MM.1S (cell line): ENCODE data around the gene SORCS2.

Experiments
- EZH2 ChIP-seq: fragments of 300-600 bp; sonication (generic); optimal IDR thresholded peaks from 2 replicates; pipeline ENCODE3; 2017; ENCODE audit warnings: low read depth, mild to moderate bottlenecking, antibody characterized with exemption, low read length, mixed read lengths
- TF ChIP-seq, protein P1 (sequence below): fragments of 300-600 bp; sonication (generic); IDR thresholded peaks from 2 replicates; pipeline ENCODE4 v1.5.1; 2016; ENCODE audit warnings: antibody characterized with exemption, low read length, mixed read lengths

GRCh38 chr4:7430965-7431695 lies 238.8 kb downstream of the SORCS2 start:
- TF ChIP-seq, protein P1, sequence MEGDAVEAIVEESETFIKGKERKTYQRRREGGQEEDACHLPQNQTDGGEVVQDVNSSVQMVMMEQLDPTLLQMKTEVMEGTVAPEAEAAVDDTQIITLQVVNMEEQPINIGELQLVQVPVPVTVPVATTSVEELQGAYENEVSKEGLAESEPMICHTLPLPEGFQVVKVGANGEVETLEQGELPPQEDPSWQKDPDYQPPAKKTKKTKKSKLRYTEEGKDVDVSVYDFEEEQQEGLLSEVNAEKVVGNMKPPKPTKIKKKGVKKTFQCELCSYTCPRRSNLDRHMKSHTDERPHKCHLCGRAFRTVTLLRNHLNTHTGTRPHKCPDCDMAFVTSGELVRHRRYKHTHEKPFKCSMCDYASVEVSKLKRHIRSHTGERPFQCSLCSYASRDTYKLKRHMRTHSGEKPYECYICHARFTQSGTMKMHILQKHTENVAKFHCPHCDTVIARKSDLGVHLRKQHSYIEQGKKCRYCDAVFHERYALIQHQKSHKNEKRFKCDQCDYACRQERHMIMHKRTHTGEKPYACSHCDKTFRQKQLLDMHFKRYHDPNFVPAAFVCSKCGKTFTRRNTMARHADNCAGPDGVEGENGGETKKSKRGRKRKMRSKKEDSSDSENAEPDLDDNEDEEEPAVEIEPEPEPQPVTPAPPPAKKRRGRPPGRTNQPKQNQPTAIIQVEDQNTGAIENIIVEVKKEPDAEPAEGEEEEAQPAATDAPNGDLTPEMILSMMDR = no peak
- TF ChIP-seq EZH2 = no peak
